GM19043 (cell line): ENCODE measurements around the gene MAP2K1.
"Not testable (repeated sequence)": the region's sequence is repeated elsewhere in the genome, so short reads cannot be mapped to it uniquely, and the experiment has no call there.

Source experiments
- ATAC-seq: cut with Tn5 transposase; IDR thresholded peaks from one replicate; pipeline ENCODE4 v1.9.1; 2021; ENCODE audit warnings: low read depth; ENCODE audit not compliant: unreplicated experiment

The MAP2K1 gene

DNA sequence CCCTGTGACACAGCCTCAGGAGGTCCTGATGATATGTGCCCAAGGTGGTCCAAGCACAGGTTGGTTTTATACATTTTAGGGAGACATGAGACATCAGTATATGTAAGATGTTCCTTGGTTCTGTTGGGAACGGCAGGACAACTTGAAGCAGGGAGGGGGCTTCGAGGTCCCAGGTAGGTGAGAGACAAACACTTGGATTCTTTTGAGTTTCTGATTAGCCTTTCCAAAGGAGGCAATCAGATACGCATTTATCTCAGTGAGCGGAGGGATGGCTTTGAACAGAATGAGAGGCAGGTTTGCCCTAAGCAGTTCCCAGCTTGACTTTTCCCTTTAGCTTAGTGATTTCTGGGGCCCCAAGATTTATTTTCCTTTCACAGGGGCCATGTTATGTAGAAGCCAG is 84.1 kb downstream of the MAP2K1 start:
- ATAC-seq = not testable (repeated sequence)

DNA sequence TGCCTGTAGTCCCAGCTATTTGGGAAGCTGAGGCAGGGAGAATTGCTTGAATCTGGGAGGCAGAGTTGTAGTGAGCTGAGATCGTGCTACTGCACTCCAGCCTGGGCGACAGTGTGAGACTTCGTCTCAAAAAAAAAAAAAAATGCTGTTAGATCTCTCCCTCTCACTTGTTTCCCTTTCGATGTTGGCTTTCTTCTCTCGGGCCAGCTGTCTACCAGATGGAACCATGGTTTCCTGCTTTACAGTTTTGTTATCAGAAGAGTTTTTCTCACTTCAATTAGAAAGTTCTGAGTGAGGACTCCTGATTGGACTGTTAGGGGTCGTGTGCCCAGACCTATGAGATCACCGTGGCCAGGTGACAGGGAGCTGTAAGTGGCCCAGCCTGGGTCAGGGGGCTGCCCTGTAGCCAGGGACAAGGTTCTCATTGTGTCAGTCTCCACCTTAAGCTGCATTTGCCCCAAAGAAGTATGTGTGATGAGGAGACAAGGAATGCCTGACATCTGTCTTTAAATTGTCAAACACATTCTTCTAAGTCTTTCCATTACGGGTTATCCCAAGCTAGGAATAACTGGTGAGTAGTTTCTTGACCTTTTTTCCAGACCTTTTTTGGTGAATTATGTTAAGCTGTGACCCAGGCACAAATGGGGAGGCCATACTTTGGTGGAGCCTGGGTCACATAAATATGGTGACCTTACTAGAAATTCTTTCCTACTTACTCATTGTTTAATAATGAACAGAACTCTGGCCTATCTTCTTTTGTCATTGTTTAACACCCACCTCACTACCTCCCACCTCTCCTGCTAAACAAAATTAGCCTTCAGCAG is 85.7 kb downstream of the MAP2K1 start:
- peak; percentile 80 for ATAC-seq

DNA sequence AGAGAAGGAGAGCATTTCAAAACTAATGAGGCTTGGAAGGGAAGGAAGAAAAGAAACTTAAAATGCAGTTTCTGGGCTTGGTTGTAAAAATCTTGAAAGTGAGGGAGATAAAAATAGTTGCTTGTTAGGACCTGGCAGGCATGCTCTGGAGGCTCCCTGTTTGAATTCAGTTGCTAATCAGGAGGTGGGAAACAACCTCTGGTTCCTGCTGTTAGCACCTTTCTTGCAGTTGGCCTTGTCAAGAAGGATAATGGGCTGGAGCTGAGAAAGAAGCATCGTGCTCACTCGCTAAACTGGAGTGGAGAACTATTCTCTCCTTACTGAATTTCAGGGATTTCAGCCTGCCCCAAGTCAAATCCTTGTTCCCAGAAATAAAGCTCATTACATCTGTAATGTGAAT is 87.4 kb downstream of the MAP2K1 start:
- ATAC-seq = no peak

DNA sequence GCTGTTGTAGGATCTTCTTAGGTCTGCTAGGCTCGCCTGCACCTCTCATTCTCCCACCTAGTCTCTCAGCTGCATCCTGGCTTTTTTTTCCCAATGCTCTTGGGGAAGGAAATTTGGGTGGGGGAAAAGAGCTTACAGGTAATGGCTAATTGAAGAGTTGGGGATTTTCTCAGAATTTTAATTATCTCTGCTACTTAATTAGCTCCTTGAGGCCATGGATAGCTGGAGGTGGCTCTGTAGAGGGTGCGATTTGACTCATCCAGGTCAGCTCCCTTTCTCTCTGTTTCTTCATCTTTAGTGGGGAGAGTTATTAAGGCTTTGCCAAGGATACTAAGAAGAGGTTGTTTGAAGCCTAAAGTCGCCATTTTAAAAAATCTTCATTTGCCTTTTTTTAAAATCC is 88.3 kb downstream of the MAP2K1 start:
- no peak for ATAC-seq

DNA sequence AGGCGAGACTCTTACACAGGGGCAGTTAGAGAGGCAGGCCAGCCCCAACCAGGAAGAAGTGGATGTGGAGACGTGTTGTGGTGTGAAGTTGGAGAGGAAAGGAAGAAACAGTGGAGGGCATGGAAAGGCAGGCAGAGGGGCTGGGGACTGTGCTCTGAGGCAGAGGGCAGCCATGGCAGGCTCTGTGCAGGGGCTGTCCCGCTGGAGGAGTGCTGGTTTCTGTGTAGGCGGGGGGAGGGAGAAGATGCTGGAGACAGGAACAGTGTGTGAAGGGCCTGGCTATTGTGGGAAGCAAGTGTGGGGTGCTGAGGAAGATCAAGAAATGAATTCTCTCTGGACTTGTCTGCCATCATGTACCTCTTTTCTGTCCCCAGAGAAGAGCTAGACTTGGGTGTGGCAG is 89.8 kb downstream of the MAP2K1 start:
- ATAC-seq = no peak

- ATAC-seq = no peak
These were observed 90.3 kb downstream of the MAP2K1 start for GRCh38 chr15:66477011-66477410.

- no peak for ATAC-seq
These were observed 93.6 kb downstream of the MAP2K1 start for GRCh38 chr15:66480267-66480666.

DNA sequence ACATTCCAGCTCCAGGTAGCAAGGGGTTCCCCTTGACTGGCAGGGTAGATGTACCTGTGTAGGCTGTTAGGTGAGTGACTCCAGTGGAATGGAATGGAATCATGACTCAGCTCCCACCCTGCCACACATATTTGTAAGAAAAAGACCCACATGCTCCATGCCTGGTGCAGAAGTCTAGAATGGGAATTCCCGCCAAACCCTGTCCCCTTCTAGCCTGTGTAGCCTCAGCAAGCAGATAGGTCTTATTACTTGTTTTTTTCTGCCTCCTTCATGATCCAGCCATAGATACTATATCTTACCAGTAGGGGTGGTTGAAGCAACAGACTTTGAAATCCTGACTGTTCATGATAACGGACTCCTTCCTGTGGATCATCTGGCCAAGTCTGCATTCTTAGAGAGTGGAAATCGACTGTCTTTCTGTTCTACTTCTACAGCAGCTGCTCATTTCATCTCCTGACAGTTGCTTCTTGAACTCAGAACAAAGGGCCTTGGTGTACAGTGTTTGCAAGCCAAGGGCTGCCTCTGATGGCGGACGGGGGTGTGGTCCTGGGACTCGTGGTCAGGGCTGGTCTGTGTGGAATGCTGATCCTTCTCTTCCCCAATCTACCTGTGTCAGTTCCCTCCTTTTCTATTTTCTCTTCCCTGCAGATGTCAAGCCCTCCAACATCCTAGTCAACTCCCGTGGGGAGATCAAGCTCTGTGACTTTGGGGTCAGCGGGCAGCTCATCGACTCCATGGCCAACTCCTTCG is 94.6 kb downstream of the MAP2K1 start:
- no peak for ATAC-seq

GRCh38 chr15:66482539-66482938 is 95.8 kb downstream of the MAP2K1 start:
- no peak for ATAC-seq

DNA sequence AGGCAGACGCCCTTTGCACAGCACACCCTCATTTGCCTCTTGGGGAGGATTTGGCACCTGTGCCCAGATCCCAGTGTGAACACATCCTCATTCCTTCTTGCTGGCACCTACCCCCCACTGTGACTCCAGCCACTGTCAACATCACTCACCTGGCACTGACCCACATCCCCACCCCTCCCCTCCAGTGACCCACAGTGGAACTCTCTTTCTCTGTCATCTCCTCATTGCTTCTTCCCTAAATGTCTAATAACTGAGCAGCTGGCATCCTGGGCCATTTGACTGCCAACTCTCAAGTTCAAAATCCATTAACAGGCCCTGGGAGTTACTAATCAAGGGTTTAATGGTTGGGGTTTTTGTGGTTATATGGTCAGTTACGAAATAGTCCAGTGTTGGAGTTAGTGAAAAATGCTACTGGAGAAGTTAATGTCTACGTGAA is 96.4 kb downstream of the MAP2K1 start:
- no peak for ATAC-seq

GRCh38 chr15:66484539-66485112 is 97.9 kb downstream of the MAP2K1 start:
- ATAC-seq = no peak

GRCh38 chr15:66486887-66487286 is 100.2 kb downstream of the MAP2K1 start:
- ATAC-seq = no peak

GRCh38 chr15:66488525-66488924 is 101.8 kb downstream of the MAP2K1 start:
- ATAC-seq = no peak

- ATAC-seq = no peak
These were observed 102.6 kb downstream of the MAP2K1 start for GRCh38 chr15:66489179-66489791.

GRCh38 chr15:66491846-66492245 is 105.1 kb downstream of the MAP2K1 start:
- ATAC-seq = no peak

- ATAC-seq = no peak
These were observed 107.5 kb downstream of the MAP2K1 start for GRCh38 chr15:66494262-66494661.

DNA sequence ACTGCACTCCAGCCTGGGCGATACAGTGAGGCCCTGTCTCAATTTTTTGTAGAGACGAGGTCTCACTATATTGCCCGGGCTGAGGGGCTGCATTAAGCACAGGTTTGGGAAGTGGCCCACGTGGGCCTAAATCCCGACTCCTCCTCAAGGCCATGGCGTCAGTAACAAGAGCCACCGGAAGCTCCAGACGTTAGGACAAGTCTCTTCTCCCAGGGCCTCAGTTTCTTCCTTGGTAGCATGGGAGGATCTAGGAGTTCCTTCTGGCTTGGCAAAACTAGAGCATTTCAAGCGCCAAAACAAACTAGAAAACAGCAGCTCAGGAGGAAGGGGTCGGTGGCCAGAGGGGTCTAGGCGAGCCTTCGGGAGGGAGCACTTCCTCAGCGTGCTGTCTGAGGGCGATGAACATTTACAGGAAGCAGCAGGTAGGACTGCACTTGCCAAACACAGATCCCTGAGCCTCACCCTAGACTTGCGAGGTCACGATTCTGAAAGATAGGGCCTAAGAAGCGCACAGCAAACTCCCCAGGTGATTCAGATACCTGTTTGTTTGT is 110.3 kb downstream of the MAP2K1 start:
- ATAC-seq = no peak

GRCh38 chr15:66497502-66498455 is 111.1 kb downstream of the MAP2K1 start, which contains the start of gene SNAPC5:
TSS of gene SNAPC5 (minus strand) at chr15:66497762. CDS start at chr15:66497731, 31 bp downstream.
- ATAC-seq = peak; percentile 68
